Activated CD8-positive, alpha-beta memory T cell treated with anti-CD3 and anti-CD28 coated beads for 36 hours (primary cell): Measurements from ENCODE around the gene CFAP69. TPM values are rescaled to one million over a fixed set of nuclear protein-coding genes. Genes with fewer than 3 reads are reported as not detected.
"Not testable (repeated sequence)": the region's sequence is repeated elsewhere in the genome, so short reads cannot be mapped to it uniquely, and the experiment has no call there.

Experiments used
- CTCF ChIA-PET: fragments of 350-600 bp; sonication (Branson Sonifier 250); formaldehyde crosslinking; loops from one replicate; lab custom pipeline; 2021; ENCODE audit warnings: antibody characterized with exemption; lab: Charles Lee
- POLR2A ChIA-PET: fragments of 350-600 bp; sonication (Branson Sonifier 250); formaldehyde crosslinking; loops from one replicate; lab custom pipeline; 2021; ENCODE audit warnings: antibody characterized with exemption; lab: Charles Lee
- total RNA-seq, 2 experiments: library from RNA; stranded (reverse); gene quantifications; one replicate each; pipeline ENCODE4 v1.2.3, GENCODE V29; 2021

CFAP69 gene
- total RNA-seq, 2 experiments from 2014 or later, result 0.48 to 1.5 TPM

- ChIA-PET CTCF (interaction anchor here (0.9 kb wide), 1 partner anchor 21 kb away, joined by 3 read pairs; no protein-coding TSS in a partner anchor), POLR2A (no interaction called here)
Observed at GRCh38 chr7:90320801-90321494, 76.0 kb downstream of the CFAP69 start, which contains the start of gene FAM237B. TSS of gene FAM237B (minus strand) at chr7:90321304. CDS start at chr7:90319748, 1,556 bp downstream.

- ChIA-PET POLR2A (no interaction called here), CTCF (no interaction called here)
Observed at GRCh38 chr7:90322837-90323236, 77.9 kb downstream of the CFAP69 start.

GRCh38 chr7:90326500-90326899 is 81.5 kb downstream of the CFAP69 start:
- ChIA-PET CTCF (no interaction called here), POLR2A (no interaction called here)

GRCh38 chr7:90334193-90334843 is 89.3 kb downstream of the CFAP69 start:
- CTCF ChIA-PET, result interaction anchor here (1.0 kb wide), 1 partner anchor 17 kb away, joined by 3 read pairs; no protein-coding TSS in a partner anchor
- POLR2A ChIA-PET, result no interaction called here

- POLR2A ChIA-PET, result not testable (repeated sequence)
- CTCF ChIA-PET, result interaction anchor here (1.0 kb wide), 1 partner anchor 18 kb away, joined by 3 read pairs; no protein-coding TSS in a partner anchor
Observed at GRCh38 chr7:90334926-90335325, 90.0 kb downstream of the CFAP69 start.

- POLR2A ChIA-PET, result no interaction called here
- CTCF ChIA-PET, result no interaction called here
Observed at GRCh38 chr7:90337106-90337505, 92.1 kb downstream of the CFAP69 start.

GRCh38 chr7:90345016-90345415 is 100.0 kb downstream of the CFAP69 start:
- ChIA-PET POLR2A (interaction anchor here (1.3 kb wide), 1 partner anchor 59 kb away, joined by 3 read pairs; the partner anchor contains the start of gene CLDN12), CTCF (no interaction called here)

- ChIA-PET POLR2A (interaction anchor here (0.6 to 1.3 kb wide), 3 partner anchors 58 to 791 kb away, joined by 3 read pairs; partner anchors contain the start of gene CLDN12), CTCF (interaction anchor here (1.2 kb wide), 1 partner anchor 70 kb away, joined by 4 read pairs; no protein-coding TSS in a partner anchor)
Observed at GRCh38 chr7:90345595-90346335, 100.8 kb downstream of the CFAP69 start.

- POLR2A ChIA-PET, result interaction anchor here (0.6 to 1.3 kb wide), 3 partner anchors 57 to 792 kb away, joined by 3 read pairs; partner anchors contain the start of gene CLDN12
Observed at GRCh38 chr7:90346336-90347125, 101.6 kb downstream of the CFAP69 start, which contains the start of gene GTPBP10. TSS of gene GTPBP10 (plus strand) at chr7:90346716. CDS start at chr7:90346742, 26 bp downstream.

GRCh38 chr7:90347759-90348158 is 102.8 kb downstream of the CFAP69 start:
- POLR2A ChIA-PET, result interaction anchor here (0.7 kb wide), 1 partner anchor 20 kb away, joined by 4 read pairs; no protein-coding TSS in a partner anchor
- CTCF ChIA-PET, result no interaction called here

More at GRCh38 chr7:90346336-90347125, 101.6 kb downstream of the CFAP69 start, which contains the start of gene GTPBP10:
- CTCF ChIA-PET, result interaction anchor here (1.2 kb wide), 1 partner anchor 70 kb away, joined by 4 read pairs; no protein-coding TSS in a partner anchor

- CTCF ChIA-PET, result no interaction called here
- POLR2A ChIA-PET, result no interaction called here
Observed at GRCh38 chr7:90349305-90349704, 104.3 kb downstream of the CFAP69 start.

GRCh38 chr7:90350032-90350431 is 105.1 kb downstream of the CFAP69 start:
- CTCF ChIA-PET, POLR2A ChIA-PET: not testable (repeated sequence)

- CTCF ChIA-PET, result no interaction called here
- POLR2A ChIA-PET, result no interaction called here
Observed at GRCh38 chr7:90351987-90352386, 107.0 kb downstream of the CFAP69 start.

Other genes with a start within 250 kb of the CFAP69 start
- under 1 TPM; 0.40 to 0.48 TPM for gene STEAP1, start 90.7 kb upstream of the CFAP69 start, total RNA-seq
- not detected for gene STEAP2, start 33.4 kb upstream of the CFAP69 start, total RNA-seq
- gene FAM237B, start 76.1 kb downstream of the CFAP69 start, total RNA-seq, result not detected
- 10 to 100 TPM; 42.0 to 43.6 TPM for gene GTPBP10, start 101.5 kb downstream of the CFAP69 start, total RNA-seq
- gene CLDN12, start 158.3 kb downstream of the CFAP69 start, total RNA-seq, result 1 to 10 TPM; 4.5 to 5.1 TPM
- gene PTTG1IP2, start 224.5 kb downstream of the CFAP69 start, total RNA-seq, result not detected